ENCODE measurements around the gene HM13.
A peak's percentile ranks its signal among the peaks of the same experiment; 100 is the strongest.
"Not testable (repeated sequence)": the region's sequence is repeated elsewhere in the genome, so short reads cannot be mapped to it uniquely, and the experiment has no call there.

HM13 gene

GRCh38 chr20:31566658-31567379 lies 52.6 kb downstream of the HM13 start:
- no peak for DNase-seq (ENCODE audit: low read depth, low spot score)

DNA sequence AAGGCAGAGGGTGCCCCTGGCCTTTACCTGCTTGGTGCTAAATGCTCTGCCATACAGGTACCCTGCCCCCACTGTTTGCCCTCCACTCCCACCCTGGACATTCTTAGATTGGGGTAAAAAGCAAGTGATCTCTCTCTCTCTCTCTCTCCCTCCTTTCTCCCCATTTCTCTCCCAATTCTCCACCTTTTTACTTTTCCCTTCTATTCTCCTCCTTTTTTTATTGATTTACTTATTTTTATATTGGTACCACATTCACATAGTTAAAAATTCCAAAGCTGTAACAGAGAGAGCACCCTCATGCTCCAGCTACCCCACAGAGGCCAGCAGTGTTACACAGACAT lies 53.1 kb downstream of the HM13 start:
- DNase-seq (ENCODE audit: low read depth, low spot score): no peak

DNA sequence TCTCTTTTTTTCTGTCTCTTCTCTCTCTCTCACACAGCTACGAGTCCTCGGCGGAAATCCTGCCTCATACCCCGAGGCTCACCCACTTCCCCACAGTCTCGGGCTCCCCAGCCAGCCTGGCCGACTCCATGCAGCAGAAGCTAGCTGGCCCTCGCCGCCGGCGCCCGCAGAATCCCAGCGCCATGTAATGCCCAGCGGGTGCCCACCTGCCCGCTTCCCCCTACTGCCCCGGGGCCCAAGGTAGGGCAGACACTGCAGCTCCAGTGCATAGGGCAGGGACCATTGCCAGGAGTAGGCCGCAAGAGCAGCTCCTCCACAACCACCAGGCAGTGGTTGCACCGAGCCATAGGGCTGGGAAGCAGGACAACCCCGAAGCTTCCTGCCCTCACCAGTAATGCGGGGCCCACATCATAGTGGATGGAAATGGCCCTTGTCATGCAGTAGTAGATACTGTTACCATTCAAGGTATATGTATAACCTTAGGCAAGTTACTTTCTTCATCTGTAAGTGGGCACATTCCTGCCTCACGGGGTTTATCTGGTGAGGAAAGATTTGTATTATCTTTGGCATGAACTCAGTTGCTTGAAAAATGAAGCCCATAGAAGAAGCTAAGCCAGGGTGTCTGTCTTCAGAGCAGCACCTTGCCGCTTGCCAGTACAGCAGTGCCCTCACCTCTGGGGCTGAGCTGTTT lies 53.9 kb downstream of the HM13 start:
- no peak for DNase-seq (ENCODE audit: low read depth, low spot score)

GRCh38 chr20:31568773-31569162 lies 54.5 kb downstream of the HM13 start:
- DNase-seq (ENCODE audit: low read depth, low spot score): no peak

DNA sequence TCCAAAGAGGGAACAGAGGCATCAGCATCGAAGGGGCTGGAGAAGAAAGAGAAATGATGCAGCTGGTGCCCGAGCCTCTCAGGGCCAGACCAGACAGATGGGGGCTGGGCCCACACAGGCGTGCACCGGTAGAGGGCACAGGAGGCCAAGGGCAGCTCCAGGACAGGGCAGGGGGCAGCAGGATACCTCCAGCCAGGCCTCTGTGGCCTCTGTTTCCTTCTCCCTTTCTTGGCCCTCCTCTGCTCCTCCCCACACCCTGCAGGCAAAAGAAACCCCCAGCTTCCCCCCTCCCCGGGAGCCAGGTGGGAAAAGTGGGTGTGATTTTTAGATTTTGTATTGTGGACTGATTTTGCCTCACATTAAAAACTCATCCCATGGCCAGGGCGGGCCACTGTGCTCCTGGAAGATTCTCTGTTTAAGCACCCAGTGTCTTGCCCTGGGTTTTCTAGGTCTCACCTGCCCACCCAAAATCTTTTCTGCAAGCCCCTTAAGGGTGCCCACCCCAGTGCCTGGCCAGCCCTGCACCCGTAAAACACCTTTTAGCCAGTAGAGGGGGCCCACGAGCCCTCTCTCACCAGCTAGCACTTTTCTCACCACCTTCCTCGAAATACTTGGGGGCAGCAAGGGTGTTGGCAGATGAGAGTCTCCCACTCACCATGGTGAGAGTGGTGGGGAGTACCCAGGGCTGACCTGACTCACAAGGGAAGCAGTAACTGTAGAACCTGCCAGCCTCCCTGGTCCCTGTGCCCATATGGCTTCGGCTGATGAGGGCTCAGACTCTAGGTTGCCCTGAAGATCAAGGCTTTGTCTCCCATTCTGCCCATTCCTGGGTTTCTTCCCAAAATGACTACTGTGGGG lies 55.1 kb downstream of the HM13 start:
- no peak for DNase-seq (ENCODE audit: low read depth, low spot score)

GRCh38 chr20:31570021-31570463 lies 55.8 kb downstream of the HM13 start:
- no peak for DNase-seq (ENCODE audit: low read depth, low spot score)

GRCh38 chr20:31570735-31571617 lies 56.7 kb downstream of the HM13 start:
- no peak for DNase-seq (ENCODE audit: low read depth, low spot score)

DNA sequence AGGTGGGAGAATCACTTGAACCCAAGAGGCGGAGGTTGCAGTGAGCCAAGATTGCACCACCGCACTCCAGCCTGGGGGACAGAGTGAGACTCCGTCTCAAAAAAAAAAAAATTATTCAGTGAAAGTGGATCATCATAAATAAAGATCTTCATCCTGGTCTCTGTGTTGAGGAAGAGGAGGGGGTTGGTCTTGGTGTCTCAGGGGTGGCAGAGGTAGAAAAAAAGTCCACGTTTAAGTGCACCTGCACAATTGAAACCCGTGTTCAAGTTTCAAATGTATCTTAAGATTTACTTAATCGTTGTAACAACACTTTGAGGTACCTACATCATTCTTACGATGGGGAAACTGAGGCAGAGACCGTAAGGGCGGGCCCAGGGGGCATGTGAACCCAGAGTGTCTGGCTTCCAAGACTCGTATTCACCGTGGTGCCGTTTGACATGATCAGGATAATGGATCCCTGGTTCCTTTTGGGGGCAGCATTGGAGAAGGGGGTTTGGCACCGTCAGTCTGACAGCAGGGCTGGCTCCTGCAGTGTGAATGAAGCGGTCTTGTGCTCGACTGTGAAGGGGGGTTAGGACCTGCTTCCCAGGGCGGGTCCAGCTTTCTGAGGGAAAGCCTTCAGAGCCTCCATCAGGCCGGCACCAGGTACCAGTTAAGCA lies 57.9 kb downstream of the HM13 start:
- no peak for DNase-seq (ENCODE audit: low read depth, low spot score)

- DNase-seq (ENCODE audit: low read depth, low spot score): peak; percentile 99
Measured at GRCh38 chr20:31572701-31573554, 58.7 kb downstream of the HM13 start.

DNA sequence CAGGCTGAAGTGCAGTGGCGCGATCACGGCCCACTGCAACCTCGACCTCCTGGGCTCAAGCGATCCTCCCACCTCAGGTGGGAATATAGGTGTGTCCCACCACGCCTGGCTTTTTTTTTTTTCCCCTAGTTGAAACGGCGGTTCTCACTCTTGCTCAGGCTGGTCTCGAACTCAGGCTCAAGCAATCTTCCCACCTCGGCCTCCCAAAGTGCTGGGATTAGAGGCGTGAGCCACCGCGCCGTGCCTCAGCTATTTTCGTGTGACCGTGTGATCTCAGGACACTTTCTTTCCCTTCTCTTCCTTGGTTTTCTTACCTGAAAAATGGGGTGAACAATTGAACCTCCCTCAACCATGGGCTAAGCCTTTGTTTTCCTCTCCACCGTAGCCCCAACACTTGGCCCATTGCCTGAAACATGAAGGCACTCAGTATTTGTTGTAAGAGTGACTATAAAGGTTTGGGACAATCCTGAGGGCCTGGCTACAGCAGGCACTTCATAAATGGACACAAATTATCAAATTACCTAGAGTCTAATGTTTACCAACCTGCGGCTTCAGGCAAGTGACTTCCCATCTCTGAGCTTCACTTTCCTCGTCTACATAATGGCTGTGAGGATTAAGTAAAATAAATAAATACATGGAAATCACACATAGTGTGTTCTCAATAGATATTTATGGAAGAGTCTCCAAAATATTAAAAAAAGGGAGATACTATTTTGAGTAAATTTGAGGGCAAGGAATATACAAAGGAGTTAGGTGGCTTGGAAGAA lies 59.5 kb downstream of the HM13 start:
- DNase-seq (ENCODE audit: low read depth, low spot score): no peak

DNA sequence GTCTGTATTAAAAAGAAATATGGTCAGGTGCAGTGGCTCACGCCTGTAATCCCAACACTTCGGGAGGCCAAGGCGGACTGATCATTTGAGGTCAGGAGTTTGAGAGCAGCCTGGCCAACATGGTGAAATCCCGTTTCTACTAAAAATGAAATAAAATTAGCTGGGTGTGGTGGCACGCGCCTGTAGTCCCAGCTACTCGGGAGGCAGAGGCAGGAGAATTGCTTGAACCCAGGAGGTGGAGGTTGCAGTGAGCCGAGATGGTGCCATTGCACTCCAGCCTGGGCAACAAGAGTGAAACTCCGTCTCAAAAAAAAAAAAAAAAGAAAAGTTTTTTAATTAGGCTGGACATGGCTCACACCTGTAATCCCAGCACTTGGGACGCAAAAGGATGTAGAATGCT lies 60.7 kb downstream of the HM13 start:
- not testable (repeated sequence) for DNase-seq (ENCODE audit: low read depth, low spot score)

GRCh38 chr20:31576751-31577150 lies 62.5 kb downstream of the HM13 start:
- no peak for DNase-seq (ENCODE audit: low read depth, low spot score)

DNA sequence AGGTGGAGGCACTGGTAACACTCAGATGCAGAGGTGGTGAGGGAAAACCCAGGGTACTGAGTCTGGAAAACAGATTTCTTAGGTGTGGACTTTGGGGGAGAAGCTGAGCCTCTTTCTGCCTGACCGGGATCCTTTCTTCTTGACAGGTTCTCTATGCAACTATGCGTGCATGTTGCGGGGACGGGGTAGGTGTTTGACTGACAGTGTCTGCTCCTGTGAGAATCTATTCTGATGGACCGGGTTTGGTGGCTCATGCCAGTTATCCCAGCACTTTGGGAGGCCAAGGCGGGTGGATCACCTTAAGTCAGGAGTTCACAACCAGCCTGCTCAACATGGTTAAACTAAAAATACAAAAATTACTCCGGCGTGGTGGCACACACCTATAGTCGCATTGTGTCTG lies 63.0 kb downstream of the HM13 start:
- DNase-seq (ENCODE audit: low read depth, low spot score): no peak

DNA sequence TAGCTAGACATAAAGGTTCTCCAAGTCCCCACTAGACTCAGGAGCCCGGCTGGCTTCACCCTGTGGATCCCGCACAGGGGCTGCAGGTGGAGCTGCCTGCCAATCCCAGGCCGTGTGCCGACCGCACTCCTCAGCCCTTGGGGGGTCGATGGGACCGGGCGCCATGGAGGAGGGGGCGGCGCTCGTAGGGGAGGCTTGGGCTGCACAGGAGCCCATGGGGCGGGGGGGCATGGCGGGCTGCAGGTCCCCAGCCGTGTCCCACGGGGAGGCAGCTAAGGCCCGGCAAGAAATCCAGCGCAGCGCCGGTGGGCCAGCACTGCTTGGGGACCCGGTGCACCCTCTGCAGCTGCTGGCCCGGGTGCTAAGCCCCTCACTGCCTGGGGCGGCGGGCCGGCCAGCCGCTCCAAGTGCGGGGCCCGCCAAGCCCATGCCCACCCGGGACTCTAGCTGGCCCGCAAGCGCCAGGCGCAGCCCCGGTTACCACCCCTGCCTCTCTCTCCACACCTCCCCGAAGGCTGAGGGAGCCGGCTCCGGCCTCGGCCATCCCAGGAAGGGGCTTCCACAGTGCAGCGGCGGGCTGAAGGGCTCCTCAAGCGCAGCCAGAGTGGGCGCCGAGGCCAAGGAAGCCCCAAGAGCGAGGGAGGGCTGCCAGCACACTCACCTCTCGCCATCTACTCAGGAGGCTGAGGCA lies 64.4 kb downstream of the HM13 start:
- DNase-seq (ENCODE audit: low read depth, low spot score): no peak

GRCh38 chr20:31579245-31579644 lies 65.0 kb downstream of the HM13 start:
- DNase-seq (ENCODE audit: low read depth, low spot score): no peak

DNA sequence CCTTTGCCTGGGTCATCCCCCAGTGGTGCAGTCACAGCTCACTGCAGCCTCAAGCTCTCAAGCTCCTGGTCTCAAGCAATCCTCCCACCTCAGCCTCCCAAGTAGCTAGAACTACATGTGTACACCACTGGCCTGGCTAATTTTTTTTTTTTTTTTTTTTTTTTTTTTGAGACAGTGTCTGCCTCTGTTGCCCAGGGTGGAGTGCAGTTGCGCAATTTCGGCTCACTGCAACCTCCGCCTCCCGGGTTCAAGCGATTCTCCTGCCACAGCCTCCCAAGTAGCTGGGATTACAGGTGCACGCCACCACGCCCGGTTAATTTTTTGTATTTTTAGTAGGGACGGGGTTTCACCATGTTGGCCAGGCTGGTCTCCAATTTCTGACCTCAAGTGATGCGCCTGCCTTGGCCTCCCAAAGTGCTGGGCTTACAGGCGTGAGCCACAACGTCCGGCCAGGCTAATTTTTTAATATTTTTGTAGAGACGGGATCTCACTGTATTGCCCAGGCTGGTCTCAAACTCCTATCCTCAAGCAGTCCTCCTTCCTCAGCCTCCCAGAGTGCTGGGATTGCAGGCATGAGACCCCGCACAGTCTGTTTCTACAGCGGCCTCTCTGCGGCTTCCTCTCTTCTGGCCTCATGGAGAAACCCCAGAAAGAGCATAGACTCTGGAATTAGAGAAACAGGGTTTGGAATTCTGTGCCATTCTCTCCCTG lies 65.9 kb downstream of the HM13 start:
- not testable (repeated sequence) for DNase-seq (ENCODE audit: low read depth, low spot score)

DNA sequence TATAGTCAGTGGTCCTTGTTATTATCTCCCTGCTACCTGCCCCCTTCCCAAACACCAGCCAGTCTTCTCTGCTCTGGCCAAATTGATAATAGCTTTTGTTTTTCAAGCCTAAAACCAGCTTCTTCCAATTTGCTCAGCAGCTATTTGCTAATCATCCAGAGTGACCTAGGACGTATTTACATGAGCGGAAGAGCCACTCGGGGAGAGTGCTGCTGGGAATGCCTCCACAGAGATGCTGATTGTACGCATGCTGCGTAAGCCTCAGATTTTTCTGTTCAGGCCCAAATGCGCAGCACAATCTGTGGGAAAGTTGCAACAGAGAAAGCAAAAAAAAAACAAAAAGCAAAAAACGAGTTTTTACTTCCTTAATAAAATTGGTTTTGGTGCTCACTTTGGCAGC lies 66.5 kb downstream of the HM13 start:
- no peak for DNase-seq (ENCODE audit: low read depth, low spot score)

DNA sequence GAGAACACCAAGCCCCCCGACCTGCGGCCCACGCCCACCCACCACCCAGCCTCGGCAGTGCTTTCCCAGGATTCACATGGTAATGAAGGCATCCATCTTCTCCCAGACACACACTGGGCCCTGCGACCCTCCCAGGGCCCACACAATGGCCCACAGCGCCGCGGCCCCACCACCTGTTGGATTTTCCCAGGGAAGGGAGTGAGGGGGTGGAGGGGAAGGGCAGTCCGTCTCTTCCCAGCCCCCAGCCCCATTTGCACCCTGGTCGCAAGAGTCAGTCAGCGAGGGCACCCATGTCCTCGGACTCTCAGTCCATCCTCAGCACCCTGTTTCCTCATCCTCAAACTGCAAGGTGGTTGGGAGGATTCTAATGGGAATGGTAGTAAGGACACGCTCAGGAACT lies 67.1 kb downstream of the HM13 start:
- no peak for DNase-seq (ENCODE audit: low read depth, low spot score)
